Esophagus squamous epithelium (tissue), 4 donors: ENCODE data around the gene ARFIP2.

Source experiments
- CTCF ChIP-seq, 6 experiments: fragments of 450-650 bp in 4 of 6; fragments of 200-600 bp in 2 of 6; sonication (generic) in 2 of 6; IDR thresholded peaks; one replicate each; pipeline ENCODE4 v1.5.1; 2016 to 2019; ENCODE audit warnings: antibody characterized with exemption in 6 of 6, mild to moderate bottlenecking in 4 of 6, moderate library complexity in 4 of 6
- POLR2A ChIP-seq, 4 donors: fragments of 450-650 bp; IDR thresholded peaks; one replicate each; pipeline ENCODE4 v1.6.1; 2017; ENCODE audit warnings: antibody characterized with exemption in 4 of 4, mild to moderate bottlenecking in 4 of 4, moderate library complexity in 3 of 4

DNA sequence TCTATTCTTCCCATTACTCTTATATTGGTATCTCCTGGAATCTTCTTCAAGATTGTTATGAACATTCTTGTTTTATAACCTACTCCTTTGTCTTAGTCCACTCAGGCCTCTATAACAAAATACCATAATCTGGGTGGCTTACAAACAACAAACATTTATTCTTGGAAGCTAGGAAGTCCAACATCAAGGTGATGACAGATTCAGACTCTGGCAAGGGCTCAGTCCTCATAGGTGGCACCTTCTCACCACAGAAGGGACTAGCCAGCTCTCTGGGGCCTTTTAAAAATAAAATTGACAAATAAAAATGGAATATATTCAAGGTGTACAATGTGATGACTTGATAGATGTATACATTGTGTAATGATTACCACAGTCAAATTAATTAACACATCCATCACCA lies 35.7 kb upstream of the ARFIP2 start:
- TF ChIP-seq CTCF (IDR thresholded peaks at IDR 0.05), result no peak
- TF ChIP-seq POLR2A (IDR thresholded peaks at IDR 0.05), result no peak
